Measurements from ENCODE around the gene TBL1XR1.
A peak's percentile ranks its signal among the peaks of the same experiment; 100 is the strongest.
"Not testable (repeated sequence)": the region's sequence is repeated elsewhere in the genome, so short reads cannot be mapped to it uniquely, and the experiment has no call there.

TBL1XR1 gene

GRCh38 chr3:177181418-177181817, 15.9 kb downstream of the TBL1XR1 start:
- DNase-seq, result no peak

DNA sequence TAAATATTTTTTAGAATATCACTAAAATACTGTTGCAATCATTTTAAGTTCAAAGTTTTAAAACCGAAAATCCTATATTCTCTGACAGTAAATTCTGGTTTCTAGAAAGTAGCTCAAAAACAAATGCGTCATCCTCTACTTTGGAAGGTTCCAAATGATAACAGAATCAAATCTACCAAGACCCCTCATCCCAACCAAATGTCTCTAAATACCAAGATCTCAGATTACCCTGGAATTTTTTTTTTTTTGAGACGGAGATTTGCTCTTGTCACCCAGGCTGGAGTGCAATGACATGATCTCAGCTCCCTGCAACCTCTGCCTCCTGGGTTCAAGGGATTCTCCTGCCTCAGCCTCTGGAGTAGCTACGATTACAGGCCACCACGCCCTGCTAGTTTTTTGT, 16.8 kb downstream of the TBL1XR1 start:
- DNase-seq, result no peak

DNA sequence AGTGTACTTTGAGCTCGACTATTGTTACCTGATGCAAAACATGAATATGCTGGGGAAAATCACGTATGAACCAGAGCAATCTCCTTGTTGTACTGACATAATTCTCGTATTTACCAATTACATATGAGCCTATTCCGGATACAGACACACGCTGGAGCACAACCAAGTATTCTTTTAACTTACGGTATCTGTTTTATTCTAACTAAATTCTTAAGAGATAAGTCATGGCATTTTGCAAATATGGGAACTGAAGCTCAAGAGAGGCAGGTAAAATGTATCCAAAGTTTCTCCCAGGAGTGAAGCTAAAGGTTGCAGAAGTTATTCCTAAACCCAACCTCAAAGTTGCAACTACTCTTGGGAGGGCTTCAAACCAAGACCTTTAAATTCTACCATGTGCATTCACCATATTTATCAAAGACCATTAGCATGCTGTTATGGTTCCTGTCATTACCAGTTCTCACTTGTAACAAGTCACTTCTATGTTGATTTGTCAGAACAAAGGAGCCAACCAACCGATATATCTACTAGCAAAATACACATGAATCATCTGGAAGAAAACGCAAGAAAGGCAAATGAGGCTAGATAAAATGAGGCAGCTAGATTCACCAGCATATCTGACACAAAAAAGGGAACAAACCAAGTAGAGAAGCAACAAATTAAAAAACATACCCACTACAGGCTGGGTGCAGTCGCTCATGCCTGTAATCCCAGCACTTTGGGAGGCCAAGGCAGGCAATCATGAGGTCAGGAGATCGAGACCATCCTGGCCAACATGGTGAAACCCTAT, 17.8 kb downstream of the TBL1XR1 start:
- DNase-seq, result no peak

- no peak for DNase-seq
Observed at GRCh38 chr3:177177749-177178221, 19.5 kb downstream of the TBL1XR1 start.

GRCh38 chr3:177174607-177175170, 22.6 kb downstream of the TBL1XR1 start:
- DNase-seq, result no peak

- no peak for DNase-seq
Observed at GRCh38 chr3:177169936-177170722, 27.2 kb downstream of the TBL1XR1 start.

- no peak for DNase-seq
Observed at GRCh38 chr3:177168431-177168830, 28.9 kb downstream of the TBL1XR1 start.

DNA sequence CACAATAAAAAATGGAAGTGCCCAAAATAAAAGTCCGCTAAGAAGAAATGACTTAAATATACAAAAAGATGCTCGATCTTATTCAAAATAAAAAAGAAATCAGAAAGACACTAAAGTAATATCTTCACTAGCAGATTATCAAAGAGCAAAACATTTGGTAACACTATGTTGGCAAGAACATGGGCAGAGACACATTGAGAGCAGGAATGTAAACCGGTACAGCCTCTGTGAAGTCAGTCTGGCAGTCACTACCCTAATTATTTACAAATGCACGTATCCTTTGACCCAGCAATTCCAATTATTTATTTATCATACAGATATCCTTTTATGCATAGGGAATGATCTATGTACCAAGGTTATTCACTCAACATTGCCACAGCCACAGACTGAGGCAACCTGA, 34.5 kb downstream of the TBL1XR1 start:
- no peak for DNase-seq

DNA sequence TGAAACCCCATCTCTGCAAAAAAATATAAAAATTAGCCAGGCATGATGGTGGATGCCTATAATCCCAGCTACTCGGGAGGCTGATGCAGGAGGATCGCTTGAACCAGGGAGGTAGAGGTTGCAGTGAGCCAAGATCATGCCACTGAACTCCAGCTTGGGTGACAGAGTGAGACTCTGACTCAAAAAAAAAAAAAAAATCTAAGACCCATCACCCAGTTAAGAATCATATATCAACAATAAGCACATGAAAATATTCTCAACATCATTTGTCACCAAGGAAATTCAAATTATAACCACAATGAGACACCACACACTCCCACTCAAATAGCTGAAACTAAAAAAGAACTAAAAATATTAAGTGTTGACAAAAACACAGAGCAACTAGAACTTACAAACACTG, 35.7 kb downstream of the TBL1XR1 start:
- DNase-seq, result not testable (repeated sequence)

GRCh38 chr3:177158461-177158860, 38.8 kb downstream of the TBL1XR1 start:
- no peak for DNase-seq

- DNase-seq, result no peak
Observed at GRCh38 chr3:177157492-177157891, 39.8 kb downstream of the TBL1XR1 start.

DNA sequence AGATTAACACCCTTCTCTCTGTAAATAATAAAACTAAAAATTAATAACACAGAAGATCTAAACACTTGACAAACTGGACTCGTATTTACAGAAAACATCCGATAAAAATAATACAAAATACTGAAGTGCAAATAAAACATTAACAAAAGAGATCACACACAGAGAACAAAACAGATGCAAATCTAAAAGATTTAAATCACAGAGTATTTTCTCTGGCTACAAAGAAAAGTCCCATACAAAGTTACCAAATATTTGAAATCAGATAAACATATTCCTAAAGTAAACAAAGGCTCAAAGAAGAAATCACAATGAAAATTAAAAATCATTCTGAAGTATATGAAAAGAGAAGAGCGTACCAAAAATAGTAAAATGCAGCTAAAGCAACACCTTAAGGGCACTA, 42.5 kb downstream of the TBL1XR1 start:
- DNase-seq, result no peak

DNA sequence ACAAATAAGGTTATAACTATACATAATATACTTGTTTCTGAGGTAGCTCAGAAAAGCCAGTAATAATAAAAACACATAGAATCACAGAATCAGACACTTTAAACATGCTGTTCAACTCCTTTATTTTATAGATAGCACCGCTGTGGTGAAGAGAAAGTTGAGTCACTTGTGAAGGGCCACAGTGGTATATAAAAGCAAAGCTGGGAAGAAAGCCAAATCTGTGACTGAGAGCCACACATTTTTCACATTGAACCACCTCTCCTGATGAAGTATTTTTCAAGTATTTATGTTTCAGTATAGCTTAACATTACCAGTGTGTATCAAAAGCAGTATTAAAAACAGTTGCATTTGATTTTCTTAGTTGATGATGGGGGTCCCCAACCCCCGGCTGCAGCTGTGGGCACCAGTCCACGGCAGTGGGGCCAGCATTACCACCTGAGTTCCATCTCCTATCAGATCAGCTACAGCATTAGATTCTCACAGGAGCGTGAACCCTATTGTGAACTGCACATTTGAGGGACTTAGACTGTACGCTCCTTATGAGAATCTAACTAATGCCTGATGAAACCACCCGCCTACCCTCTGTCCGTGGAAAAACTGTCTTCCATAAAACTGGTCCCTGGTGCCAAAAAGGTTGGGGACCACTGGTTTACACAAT, 46.2 kb downstream of the TBL1XR1 start:
- peak; percentile 45 for DNase-seq

DNA sequence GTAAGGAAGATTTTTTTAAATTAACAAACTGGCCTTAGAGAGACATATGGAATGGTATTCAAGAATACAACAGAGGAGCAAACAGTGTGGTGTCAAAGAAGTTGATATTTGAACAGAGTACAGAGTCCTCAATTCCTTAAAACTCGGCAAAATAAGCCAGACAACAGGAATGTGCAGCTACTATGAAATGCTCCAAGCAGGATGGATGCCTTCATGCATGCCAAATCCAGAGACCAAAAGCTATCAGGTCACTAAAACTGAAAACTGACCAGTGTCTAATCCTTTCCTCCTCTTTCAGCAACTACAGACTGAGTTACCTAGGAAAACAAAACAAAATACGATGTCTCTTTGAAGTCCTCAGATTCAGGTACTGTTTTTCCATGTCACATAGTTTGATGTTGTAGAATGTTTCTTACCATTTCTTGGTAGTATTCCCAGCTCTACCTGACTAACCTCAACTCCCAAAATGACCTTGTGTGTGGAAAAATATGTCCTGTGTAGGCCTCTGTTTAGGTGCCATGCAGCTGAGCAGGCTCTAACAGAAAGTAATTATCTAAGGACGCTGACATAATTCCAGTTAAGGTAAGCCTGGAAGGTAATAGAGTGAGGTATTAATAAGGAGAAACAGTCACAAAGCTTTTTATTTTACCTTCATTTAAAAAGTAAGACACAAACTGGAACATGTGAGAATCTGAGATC, 46.9 kb downstream of the TBL1XR1 start:
- DNase-seq, result no peak

DNA sequence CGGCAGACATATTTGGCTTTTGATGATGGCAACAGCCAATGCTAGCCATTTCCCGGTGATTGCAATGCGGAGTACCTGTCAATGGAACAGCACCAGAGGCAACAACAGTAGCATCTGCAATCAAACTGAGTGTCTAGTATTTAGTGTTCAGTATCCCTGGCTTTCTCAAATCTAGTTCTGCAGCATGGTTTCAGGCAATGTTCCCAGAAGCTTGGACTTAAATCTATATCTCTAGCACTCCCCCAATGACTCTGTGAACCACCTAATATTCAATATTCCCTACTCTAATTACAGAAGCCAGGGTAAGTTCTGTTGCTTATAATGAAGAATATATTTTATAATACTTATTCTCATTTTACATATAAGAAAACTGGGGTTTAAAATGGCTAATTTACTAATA, 48.2 kb downstream of the TBL1XR1 start:
- no peak for DNase-seq

- no peak for DNase-seq
Observed at GRCh38 chr3:177147790-177148189, 49.5 kb downstream of the TBL1XR1 start.

DNA sequence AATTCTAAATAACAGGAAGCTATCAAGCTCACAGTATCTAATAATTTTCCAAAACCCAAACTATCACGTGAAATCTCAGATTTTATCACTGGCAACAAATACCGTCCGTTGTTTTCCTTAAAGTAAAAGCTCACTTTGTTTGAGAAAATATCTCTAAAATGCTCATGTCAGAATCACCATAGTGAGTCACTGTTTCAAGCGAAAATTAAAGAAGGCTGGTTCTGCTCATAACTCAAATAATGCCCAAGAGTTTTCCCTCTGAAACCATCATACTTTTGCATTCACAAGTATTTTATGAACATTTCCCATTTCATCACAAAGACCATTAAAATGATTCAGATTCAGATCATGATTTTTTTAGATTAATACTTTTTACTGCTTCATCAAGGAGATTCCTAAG, 50.6 kb downstream of the TBL1XR1 start:
- no peak for DNase-seq

DNA sequence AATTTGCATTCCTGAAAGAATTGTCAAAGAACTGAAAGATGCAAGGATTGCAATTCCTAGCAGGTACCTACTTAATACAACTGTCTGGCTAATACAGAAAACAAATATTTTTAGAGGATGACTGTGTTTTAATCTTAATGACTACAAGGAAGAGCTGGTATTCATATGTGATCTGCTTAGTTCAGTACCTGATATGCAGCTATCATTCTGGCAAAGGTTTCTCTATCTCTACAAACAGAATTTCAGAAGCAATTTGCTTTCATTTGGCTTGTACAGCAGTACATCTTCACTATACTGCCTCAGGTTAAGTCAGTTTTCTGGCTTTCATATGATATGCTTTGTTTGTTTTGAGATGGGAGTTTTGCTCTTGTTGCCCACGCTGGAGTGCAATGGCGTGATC, 51.3 kb downstream of the TBL1XR1 start:
- DNase-seq, result no peak

GRCh38 chr3:177145381-177145780, 51.9 kb downstream of the TBL1XR1 start:
- DNase-seq, result no peak

GRCh38 chr3:177144922-177145321, 52.4 kb downstream of the TBL1XR1 start:
- peak; percentile 71 for DNase-seq

GRCh38 chr3:177141899-177142646, 55.2 kb downstream of the TBL1XR1 start:
- peak; percentile 48 for DNase-seq

GRCh38 chr3:177141471-177141870, 55.8 kb downstream of the TBL1XR1 start:
- no peak for DNase-seq
